ENCODE data around the gene ITIH1. TPM values are rescaled to one million over a fixed set of nuclear protein-coding genes. Genes with fewer than 3 reads are reported as not detected.
A peak's percentile ranks its signal among the peaks of the same experiment; 100 is the strongest.

Gene ITIH1
- total and polyA plus RNA-seq, 2 experiments from 2014 or later = not detected

- WGBS, 2 experiments (ENCODE audit: low coverage in 1 of 2, low lambda C conversion rate in 2 of 2, missing lambda C conversion rate in 2 of 2) = 94 to 97% methylated on average over 2 of the region's 2 CpGs
- Histone ChIP-seq H3K4me1 (ENCODE audit: insufficient read depth) (no peaks in the 10 kb centered on the region), H3K4me3 (no peak overlapping the region), H3K27ac (no peak overlapping the region), H3F3A (ENCODE audit: insufficient read depth) (no peaks in the 10 kb centered on the region), H3K4me2 (ENCODE audit: unreplicated experiment) (no peak overlapping the region), H3K27me3 (replicated peaks; ENCODE audit: insufficient read depth) (no peaks in the 10 kb centered on the region), H2AFZ (no peak overlapping the region), H3K9me2 (ENCODE audit: insufficient read depth) (no peaks in the 10 kb centered on the region), H3K9me3 (ENCODE audit: low read depth) (no peaks in the 10 kb centered on the region), H3K9ac (no peak overlapping the region), H3K36me3 (ENCODE audit: low read depth) (peaks cover 21% of the 10 kb centered on the region), H3K79me2 (ENCODE audit: insufficient read depth) (no peaks in the 10 kb centered on the region), H4K20me1 (ENCODE audit: insufficient read depth) (no peaks in the 10 kb centered on the region)
- no peak for DNase-seq
- in situ Hi-C loops (cut with MboI) = no loop called here
- TF ChIP-seq EZH2phosphoT487 (IDR thresholded peaks at IDR 0.05; ENCODE audit: insufficient read depth, low read depth) (no peak), EZH2 (IDR thresholded peaks at IDR 0.05; ENCODE audit: insufficient read depth, poor library complexity, severe bottlenecking) (no peak)
Measured at GRCh38 chr3:52743721-52744120, 33.7 kb upstream of the ITIH1 start.

- Histone ChIP-seq H3K9me2 (ENCODE audit: insufficient read depth) (no peaks in the 10 kb centered on the region), H3K4me1 (ENCODE audit: insufficient read depth) (0 out of 2 replicates have a peak, but pooled peaks cover 2% of the 10 kb centered on the region), H4K20me1 (ENCODE audit: insufficient read depth) (no peaks in the 10 kb centered on the region), H3K4me2 (ENCODE audit: unreplicated experiment) (no peak overlapping the region), H3K4me3 (no peak overlapping the region), H3K9ac (no peak overlapping the region), H3K79me2 (ENCODE audit: insufficient read depth) (no peaks in the 10 kb centered on the region), H3K36me3 (ENCODE audit: low read depth) (peaks cover 23% of the 10 kb centered on the region; the same call in 1 of the 2 replicates), H3K27me3 (replicated peaks; ENCODE audit: insufficient read depth) (no peaks in the 10 kb centered on the region), H3K9me3 (ENCODE audit: low read depth) (no peaks in the 10 kb centered on the region), H2AFZ (no peak overlapping the region), H3K27ac (no peak overlapping the region), H3F3A (ENCODE audit: insufficient read depth) (no peaks in the 10 kb centered on the region)
- in situ Hi-C loops (cut with MboI) = no loop called here
- TF ChIP-seq EZH2 (IDR thresholded peaks at IDR 0.05; ENCODE audit: insufficient read depth, poor library complexity, severe bottlenecking) = no peak
- no peak for TF ChIP-seq EZH2phosphoT487 (IDR thresholded peaks at IDR 0.05; ENCODE audit: insufficient read depth, low read depth)
- peak; percentile 53 for DNase-seq
- 96 to 97% methylated on average over 3 of the region's 3 CpGs for WGBS, 2 experiments (ENCODE audit: low coverage in 1 of 2, low lambda C conversion rate in 2 of 2, missing lambda C conversion rate in 2 of 2)
Measured at GRCh38 chr3:52752045-52752660, 25.2 kb upstream of the ITIH1 start.

- no peak overlapping the region for H3K27ac ChIP-seq
- TF ChIP-seq EZH2phosphoT487 (IDR thresholded peaks at IDR 0.05; ENCODE audit: insufficient read depth, low read depth) (no peak), EZH2 (IDR thresholded peaks at IDR 0.05; ENCODE audit: insufficient read depth, poor library complexity, severe bottlenecking) (no peak)
- no peak overlapping the region for H2AFZ ChIP-seq
- H3K79me2 ChIP-seq (ENCODE audit: insufficient read depth) = no peaks in the 10 kb centered on the region
- no peak overlapping the region for H3K4me3 ChIP-seq
- no peak overlapping the region for H3K9ac ChIP-seq
- in situ Hi-C loops (cut with MboI) = no loop called here
- DNase-seq = peak; percentile 11
- no peaks in the 10 kb centered on the region for H3F3A ChIP-seq (ENCODE audit: insufficient read depth)
- H3K36me3 ChIP-seq (ENCODE audit: low read depth) = peaks cover 19% of the 10 kb centered on the region; the same call in 1 of the 2 replicates
- no peaks in the 10 kb centered on the region for H3K27me3 ChIP-seq (replicated peaks; ENCODE audit: insufficient read depth)
- H3K9me3 ChIP-seq (ENCODE audit: low read depth) = no peaks in the 10 kb centered on the region
- no peaks in the 10 kb centered on the region for H3K9me2 ChIP-seq (ENCODE audit: insufficient read depth)
- no peak overlapping the region for H3K4me2 ChIP-seq (ENCODE audit: unreplicated experiment)
- 0 out of 2 replicates have a peak, but pooled peaks cover 2% of the 10 kb centered on the region for H3K4me1 ChIP-seq (ENCODE audit: insufficient read depth)
- 75 to 76% methylated on average over 4 of the region's 4 CpGs for WGBS, 2 experiments (ENCODE audit: low coverage in 1 of 2, low lambda C conversion rate in 2 of 2, missing lambda C conversion rate in 2 of 2)
- no peaks in the 10 kb centered on the region for H4K20me1 ChIP-seq (ENCODE audit: insufficient read depth)
Measured at GRCh38 chr3:52754373-52754772, 23.0 kb upstream of the ITIH1 start.

- in situ Hi-C loops (cut with MboI) = no loop called here
- Histone ChIP-seq H3K4me1 (ENCODE audit: insufficient read depth) (0 out of 2 replicates have a peak, but pooled peaks cover 2% of the 10 kb centered on the region), H3K9me2 (ENCODE audit: insufficient read depth) (no peaks in the 10 kb centered on the region), H3K4me2 (ENCODE audit: unreplicated experiment) (no peak overlapping the region), H3K79me2 (ENCODE audit: insufficient read depth) (no peaks in the 10 kb centered on the region), H3K36me3 (ENCODE audit: low read depth) (peaks cover 13% of the 10 kb centered on the region), H3K9me3 (ENCODE audit: low read depth) (no peaks in the 10 kb centered on the region), H2AFZ (no peak overlapping the region), H4K20me1 (ENCODE audit: insufficient read depth) (no peaks in the 10 kb centered on the region), H3K27me3 (replicated peaks; ENCODE audit: insufficient read depth) (no peaks in the 10 kb centered on the region), H3K9ac (no peak overlapping the region), H3K4me3 (no peak overlapping the region), H3K27ac (no peak overlapping the region), H3F3A (ENCODE audit: insufficient read depth) (no peaks in the 10 kb centered on the region)
- 46 to 59% methylated on average over 1 of the region's 1 CpG for WGBS, 2 experiments (ENCODE audit: low coverage in 1 of 2, low lambda C conversion rate in 2 of 2, missing lambda C conversion rate in 2 of 2)
- TF ChIP-seq EZH2phosphoT487 (IDR thresholded peaks at IDR 0.05; ENCODE audit: insufficient read depth, low read depth) = no peak
- no peak for TF ChIP-seq EZH2 (IDR thresholded peaks at IDR 0.05; ENCODE audit: insufficient read depth, poor library complexity, severe bottlenecking)
- no peak for DNase-seq
Measured at GRCh38 chr3:52756141-52756540, 21.3 kb upstream of the ITIH1 start.

All from GM23248 (cell line).